ENCODE data around the gene OAF. TPM values are rescaled to one million over a fixed set of nuclear protein-coding genes. Genes with fewer than 3 reads are reported as not detected.
A peak's percentile ranks its signal among the peaks of the same experiment; 100 is the strongest.

The OAF gene
- total RNA-seq, 1 donor, result 58.6 TPM

DNA sequence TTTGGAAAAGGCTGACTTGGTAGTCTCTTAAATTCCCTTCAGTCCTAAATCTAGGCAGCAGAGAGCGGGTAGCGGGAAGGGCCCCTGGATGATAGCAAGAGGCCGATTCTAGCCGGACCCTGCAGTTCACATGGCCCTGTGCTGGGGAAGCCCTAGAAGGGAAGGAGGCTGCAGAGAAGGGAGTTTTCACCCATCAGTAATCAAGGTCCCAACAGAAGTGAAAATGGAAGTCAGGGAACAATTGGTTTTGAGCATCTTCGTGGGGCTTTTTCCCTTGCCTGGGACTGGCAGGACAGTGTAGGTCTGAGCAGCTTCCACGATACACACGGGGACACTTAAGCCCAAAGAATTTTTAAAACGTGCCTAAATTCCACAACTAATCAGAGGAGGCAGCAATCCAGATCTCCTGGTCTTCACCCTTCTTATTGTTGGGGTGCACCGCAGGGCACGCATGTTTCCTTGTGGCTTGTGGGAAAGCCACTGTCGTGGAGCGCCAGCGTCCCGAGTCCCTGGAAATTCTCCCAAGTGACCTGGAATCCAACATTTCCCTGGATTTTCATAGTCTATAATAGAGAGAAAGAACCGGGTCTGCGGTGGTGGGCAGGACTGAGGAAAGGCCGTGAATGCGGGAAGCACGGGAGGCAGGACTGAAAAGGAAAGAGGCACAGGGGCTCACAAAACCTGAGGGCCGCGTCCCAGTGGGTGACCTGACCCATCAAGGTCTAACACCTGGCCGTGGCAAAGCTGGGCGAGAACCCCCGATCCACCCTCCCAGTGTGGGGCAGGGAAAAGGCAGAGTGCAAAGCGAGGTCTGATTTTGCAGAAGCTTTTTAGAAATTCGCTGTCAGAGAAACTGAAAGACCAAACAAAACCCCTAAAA, 846 bp upstream of the OAF start:
- TF ChIP-seq, protein P1, sequence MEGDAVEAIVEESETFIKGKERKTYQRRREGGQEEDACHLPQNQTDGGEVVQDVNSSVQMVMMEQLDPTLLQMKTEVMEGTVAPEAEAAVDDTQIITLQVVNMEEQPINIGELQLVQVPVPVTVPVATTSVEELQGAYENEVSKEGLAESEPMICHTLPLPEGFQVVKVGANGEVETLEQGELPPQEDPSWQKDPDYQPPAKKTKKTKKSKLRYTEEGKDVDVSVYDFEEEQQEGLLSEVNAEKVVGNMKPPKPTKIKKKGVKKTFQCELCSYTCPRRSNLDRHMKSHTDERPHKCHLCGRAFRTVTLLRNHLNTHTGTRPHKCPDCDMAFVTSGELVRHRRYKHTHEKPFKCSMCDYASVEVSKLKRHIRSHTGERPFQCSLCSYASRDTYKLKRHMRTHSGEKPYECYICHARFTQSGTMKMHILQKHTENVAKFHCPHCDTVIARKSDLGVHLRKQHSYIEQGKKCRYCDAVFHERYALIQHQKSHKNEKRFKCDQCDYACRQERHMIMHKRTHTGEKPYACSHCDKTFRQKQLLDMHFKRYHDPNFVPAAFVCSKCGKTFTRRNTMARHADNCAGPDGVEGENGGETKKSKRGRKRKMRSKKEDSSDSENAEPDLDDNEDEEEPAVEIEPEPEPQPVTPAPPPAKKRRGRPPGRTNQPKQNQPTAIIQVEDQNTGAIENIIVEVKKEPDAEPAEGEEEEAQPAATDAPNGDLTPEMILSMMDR (IDR thresholded peaks at IDR 0.05; ENCODE audit: insufficient read depth, low read length), result no peak
- no peak for DNase-seq (ENCODE audit: low read depth)
- H3K4me3 ChIP-seq (ENCODE audit: low read depth, low read length), result peak overlapping the region; percentile 79

DNA sequence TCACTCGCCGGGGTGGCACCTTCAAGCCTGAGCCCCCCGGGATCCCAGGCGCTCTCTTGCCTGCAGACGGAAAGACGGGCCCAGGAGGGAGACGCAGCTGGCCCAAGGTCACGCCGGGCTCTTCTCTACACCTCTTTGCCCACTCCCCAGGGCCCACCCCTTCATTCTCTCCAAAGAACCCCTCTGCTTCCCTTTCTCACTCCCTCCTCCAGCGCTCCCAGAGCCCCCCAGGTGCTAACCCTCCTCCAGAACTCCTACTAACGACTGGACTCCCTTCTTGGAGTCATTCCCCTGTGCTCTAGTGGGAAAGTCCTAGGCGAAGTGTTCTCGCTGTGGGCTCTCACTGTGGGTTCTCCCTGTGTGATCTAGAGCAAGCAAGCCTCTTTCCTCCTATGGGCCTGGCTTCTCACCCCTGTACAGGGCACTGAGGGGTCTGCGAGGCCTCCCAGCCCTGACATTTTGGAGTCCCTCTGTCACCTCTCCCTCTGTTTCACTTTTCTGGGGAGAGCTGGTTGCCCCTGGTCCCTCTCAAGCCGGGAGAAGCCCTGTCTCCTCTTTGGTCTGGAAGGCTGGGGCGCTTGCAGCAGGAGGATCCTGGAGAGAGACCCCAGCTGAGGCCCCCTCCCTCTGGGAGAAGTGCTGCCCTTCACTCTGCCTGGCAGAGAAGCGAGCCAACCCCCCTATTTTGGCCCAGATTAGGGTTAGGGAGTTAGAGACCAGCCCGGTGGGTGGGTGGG, 858 bp downstream of the OAF start:
- peak overlapping the region; percentile 79 for H3K4me3 ChIP-seq (ENCODE audit: low read depth, low read length)
- TF ChIP-seq, protein P1 (IDR thresholded peaks at IDR 0.05; ENCODE audit: insufficient read depth, low read length), result no peak
- no peak for DNase-seq (ENCODE audit: low read depth)

DNA sequence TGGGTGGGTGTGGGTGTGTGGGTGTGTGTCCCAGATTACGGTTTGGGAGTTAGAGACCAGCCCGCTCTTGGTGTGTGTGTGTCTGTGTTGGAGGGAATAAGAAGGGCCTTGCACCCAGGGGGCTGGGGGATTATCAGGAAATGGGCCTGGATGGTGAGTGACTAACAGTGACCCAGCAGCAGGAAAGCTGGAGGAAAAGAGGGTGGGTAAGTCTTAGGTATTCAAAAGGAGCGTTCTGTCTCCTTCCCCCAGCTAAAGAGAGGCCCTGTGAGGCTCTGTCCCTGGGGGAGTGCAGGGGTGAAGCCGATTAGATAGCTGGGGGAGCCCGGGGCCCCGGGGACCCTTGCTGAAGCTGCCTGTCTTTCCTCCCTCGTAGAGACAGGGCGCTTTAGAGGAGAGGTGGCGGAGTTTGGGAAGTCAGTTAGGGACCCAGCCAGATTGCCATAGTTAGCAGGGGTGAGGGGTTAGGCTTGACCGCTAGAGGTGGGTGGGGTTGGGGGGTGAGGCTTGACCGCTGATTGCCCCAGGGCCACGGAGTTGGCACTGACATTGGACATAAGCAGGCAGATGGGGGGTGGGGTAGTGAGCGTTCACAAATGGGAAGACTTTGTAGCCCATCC, 1.5 kb downstream of the OAF start:
- DNase-seq (ENCODE audit: low read depth), result no peak
- TF ChIP-seq, protein P1 (IDR thresholded peaks at IDR 0.05; ENCODE audit: insufficient read depth, low read length), result no peak
- peak overlapping the region; percentile 79 for H3K4me3 ChIP-seq (ENCODE audit: low read depth, low read length)

DNA sequence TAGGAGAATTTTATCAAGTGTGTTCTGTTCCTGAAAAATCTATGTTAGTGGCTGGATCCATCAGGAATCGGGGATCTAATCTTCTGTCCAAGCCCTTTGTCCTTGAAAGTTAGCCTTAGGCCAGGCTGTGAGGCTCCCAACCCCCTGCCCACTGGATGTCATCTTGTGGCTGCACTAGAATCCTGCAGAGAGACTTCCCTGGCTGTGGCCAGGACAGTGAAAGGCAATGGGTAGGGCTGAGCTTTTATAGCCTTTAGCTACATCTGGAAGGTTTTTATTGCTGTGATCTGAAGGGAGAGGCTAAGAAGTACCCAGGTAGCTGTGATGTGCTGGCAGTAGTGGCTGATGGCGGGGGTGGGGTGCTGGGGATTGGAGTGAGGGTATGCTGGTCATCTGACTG, 2.1 kb downstream of the OAF start:
- DNase-seq (ENCODE audit: low read depth), result no peak
- H3K4me3 ChIP-seq (ENCODE audit: low read depth, low read length), result peak overlapping the region; percentile 79
- TF ChIP-seq, protein P1 (IDR thresholded peaks at IDR 0.05; ENCODE audit: insufficient read depth, low read length), result no peak

DNA sequence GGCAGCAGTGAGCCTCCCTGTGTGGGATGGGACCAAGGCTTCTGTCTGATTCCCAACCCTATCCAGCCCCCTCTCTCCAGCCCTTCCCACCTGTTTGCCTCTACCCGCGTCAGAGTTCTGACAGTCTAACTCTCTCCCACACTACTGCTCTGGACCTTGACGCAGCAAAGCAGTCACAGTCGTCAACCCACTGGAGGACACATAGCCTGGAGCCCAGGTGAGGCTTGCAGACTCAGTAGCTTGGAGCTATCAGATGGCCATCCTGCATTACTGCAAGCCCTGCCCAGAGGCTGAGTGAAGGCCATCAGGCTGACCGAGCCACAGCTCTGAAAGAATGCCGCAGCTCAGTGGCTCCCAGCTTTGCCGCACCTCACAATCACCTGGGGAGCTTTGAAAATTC, 3.7 kb downstream of the OAF start:
- TF ChIP-seq, protein P1 (IDR thresholded peaks at IDR 0.05; ENCODE audit: insufficient read depth, low read length), result no peak
- no peak overlapping the region for H3K4me3 ChIP-seq (ENCODE audit: low read depth, low read length)

DNA sequence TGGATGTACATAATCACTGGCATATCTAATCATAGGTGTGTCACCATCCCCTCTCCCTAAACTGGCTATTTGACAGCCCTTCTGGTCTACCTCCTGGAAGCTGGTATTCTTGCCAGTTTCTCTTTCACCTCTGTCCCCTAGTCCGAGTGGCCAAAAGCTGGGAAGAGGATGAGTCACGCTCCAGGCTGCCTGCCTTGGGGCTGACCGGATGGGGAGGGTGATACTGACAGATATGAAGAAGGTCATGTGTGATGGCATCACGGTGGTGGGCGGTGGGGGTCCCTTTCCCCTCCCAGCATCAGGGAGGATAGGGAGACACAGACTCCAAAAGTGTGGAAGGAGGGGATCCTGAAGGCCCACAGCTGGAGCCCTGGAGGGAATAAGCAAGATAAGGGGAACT, 4.8 kb downstream of the OAF start:
- H3K4me3 ChIP-seq (ENCODE audit: low read depth, low read length), result no peak overlapping the region
- TF ChIP-seq, protein P1 (IDR thresholded peaks at IDR 0.05; ENCODE audit: insufficient read depth, low read length), result no peak
- peak; percentile 63 for DNase-seq (ENCODE audit: low read depth)

More for the DNA sequence above, 3.7 kb downstream of the OAF start:
- no peak for DNase-seq (ENCODE audit: low read depth)

Data from fibroblast of the aortic adventitia (primary cell).